Right lobe of liver (tissue), 4 donors: ENCODE data around the gene MED15.
"Not testable (repeated sequence)": the region's sequence is repeated elsewhere in the genome, so short reads cannot be mapped to it uniquely, and the experiment has no call there.

Source experiments
- CTCF ChIP-seq, 4 donors: fragments of 200-600 bp in 3 of 4; fragments of 450-650 bp in 1 of 4; IDR thresholded peaks; one replicate each; pipeline versions ENCODE4 v1.5.1 to v1.8.0; 2016 to 2022; ENCODE audit warnings: antibody characterized with exemption in 4 of 4, mild to moderate bottlenecking in 2 of 4
- POLR2A ChIP-seq: fragments of 450-650 bp; IDR thresholded peaks from one replicate; pipeline ENCODE4 v1.6.1; 2017; ENCODE audit warnings: antibody characterized with exemption, mild to moderate bottlenecking
- donor health status: DM: no; HTN: no; CAD: no.
- donor health status: DM: no; HTN: no; CAD: no.
- donor health status: DM: no; HTN: yes; CAD: no.

- not testable (repeated sequence) for TF ChIP-seq CTCF (IDR thresholded peaks at IDR 0.05); POLR2A
Measured at GRCh38 chr22:20478059-20478458, 29.4 kb upstream of the MED15 start.
